ENCODE data around the gene MPHOSPH10.

GRCh38 chr2:71153585-71154224 lies 23.3 kb downstream of the MPHOSPH10 start:
- TF ChIP-seq CTCF (conservative IDR thresholded peaks at IDR 0.05; ENCODE audit: low read length) (no peak), EZH2phosphoT487 (IDR thresholded peaks at IDR 0.05; ENCODE audit: borderline replicate concordance) (no peak)
